H9 (cell line): ENCODE measurements around the gene LKAAEAR1. TPM values are rescaled to one million over a fixed set of nuclear protein-coding genes. Genes with fewer than 3 reads are reported as not detected.

Source experiments
- DNase-seq: peaks from one replicate; pipeline ENCODE4 v3.0.0-alpha.2; 2017
- H2AFZ ChIP-seq: one replicate; pipeline ENCODE4 v1.6.1; 2013; ENCODE audit warnings: mild to moderate bottlenecking, low read length, control low read depth, moderate library complexity
- H2AK5ac ChIP-seq: 2 replicates; pipeline ENCODE4 v1.6.1; 2013; ENCODE audit warnings: low read length, control low read depth, mixed read lengths; ENCODE audit not compliant: insufficient read length
- H2BK120ac ChIP-seq: one replicate; pipeline ENCODE4 v1.6.1; 2013; ENCODE audit warnings: low read depth, mild to moderate bottlenecking, low read length, control low read depth, inconsistent platforms; ENCODE audit not compliant: poor library complexity, severe bottlenecking
- H2BK12ac ChIP-seq: 2 replicates; pipeline ENCODE4 v1.6.1; 2013; ENCODE audit warnings: low read length, control low read depth, mixed read lengths, low read depth; ENCODE audit not compliant: insufficient read length
- H2BK15ac ChIP-seq: 2 replicates; pipeline ENCODE4 v1.6.1; 2013; ENCODE audit warnings: low read depth, low read length, control low read depth
- H2BK20ac ChIP-seq: one replicate; pipeline ENCODE4 v1.6.1; 2013; ENCODE audit warnings: low read depth, mild to moderate bottlenecking, low read length, control low read depth, inconsistent platforms; ENCODE audit not compliant: poor library complexity, severe bottlenecking
- H2BK5ac ChIP-seq: 2 replicates; pipeline ENCODE4 v1.6.1; 2013; ENCODE audit warnings: low read length, control low read depth, mixed read lengths; ENCODE audit not compliant: insufficient read length
- H3K14ac ChIP-seq: 2 replicates; pipeline ENCODE4 v1.6.1; 2013; ENCODE audit warnings: low read length, control low read depth; ENCODE audit not compliant: insufficient read depth
- H3K18ac ChIP-seq: 2 replicates; pipeline ENCODE4 v1.6.1; 2013; ENCODE audit warnings: low read depth, mild to moderate bottlenecking, mixed read lengths, low read length, control low read depth; ENCODE audit not compliant: insufficient read length
- H3K23ac ChIP-seq: 2 replicates; pipeline ENCODE4 v1.6.1; 2013; ENCODE audit warnings: low read length, control low read depth, mixed read lengths, low read depth; ENCODE audit not compliant: insufficient read length
- H3K23me2 ChIP-seq: 2 replicates; pipeline ENCODE4 v1.6.1; 2013; ENCODE audit warnings: low read depth, mild to moderate bottlenecking, mixed read lengths, low read length, control low read depth; ENCODE audit not compliant: insufficient read length, poor library complexity, severe bottlenecking
- H3K27ac ChIP-seq: 2 replicates; pipeline ENCODE4 v1.5.1; 2013; ENCODE audit warnings: low read length, control low read depth, mixed read lengths, low read depth; ENCODE audit not compliant: insufficient read length
- H3K27me3 ChIP-seq: 2 replicates; pipeline ENCODE4 v1.6.1; 2013; ENCODE audit warnings: low read length, control low read depth, inconsistent platforms; ENCODE audit not compliant: insufficient read depth
- H3K4ac ChIP-seq: 2 replicates; pipeline ENCODE4 v1.6.1; 2013; ENCODE audit warnings: low read depth, mild to moderate bottlenecking, control low read depth, inconsistent platforms, low read length, moderate library complexity
- H3K4me1 ChIP-seq: 2 replicates; pipeline ENCODE4 v1.6.1; 2013; ENCODE audit warnings: low read length, control low read depth, inconsistent platforms; ENCODE audit not compliant: insufficient read depth
- H3K4me2 ChIP-seq: 2 replicates; pipeline ENCODE4 v1.6.1; 2013; ENCODE audit warnings: low read length, control low read depth, mixed read lengths; ENCODE audit not compliant: insufficient read length, insufficient read depth
- H3K56ac ChIP-seq: 2 replicates; pipeline ENCODE4 v1.6.1; 2013; ENCODE audit warnings: low read depth, mild to moderate bottlenecking, mixed read lengths, low read length, control low read depth; ENCODE audit not compliant: insufficient read length
- H3K79me1 ChIP-seq: 2 replicates; pipeline ENCODE4 v1.6.1; 2013; ENCODE audit warnings: low read depth, mild to moderate bottlenecking, moderate library complexity, low read length, control low read depth, inconsistent platforms; ENCODE audit not compliant: insufficient read depth, poor library complexity, severe bottlenecking
- H3K79me2 ChIP-seq: 2 replicates; pipeline ENCODE4 v1.6.1; 2013; ENCODE audit warnings: low read length, control low read depth, inconsistent platforms; ENCODE audit not compliant: insufficient read depth
- H3K9ac ChIP-seq: 2 replicates; pipeline ENCODE4 v1.6.1; 2013; ENCODE audit warnings: low read length, control low read depth, mixed read lengths; ENCODE audit not compliant: insufficient read length; ENCODE audit errors: extremely low read depth
- H3K9me3 ChIP-seq: one replicate; pipeline ENCODE4 v1.6.1; 2013; ENCODE audit warnings: low read depth, low read length, inconsistent platforms; ENCODE audit not compliant: control insufficient read depth
- H3T11ph ChIP-seq: one replicate; pipeline ENCODE4 v1.6.1; 2013; ENCODE audit warnings: mild to moderate bottlenecking, low read length, control low read depth, inconsistent platforms
- H4K20me1 ChIP-seq: one replicate; pipeline ENCODE4 v1.6.1; 2013; ENCODE audit not compliant: control insufficient read depth, insufficient read length, insufficient read depth
- H4K5ac ChIP-seq: 2 replicates; pipeline ENCODE4 v1.6.1; 2013; ENCODE audit warnings: low read depth, mild to moderate bottlenecking, mixed read lengths, low read length, control low read depth; ENCODE audit not compliant: insufficient read length
- H4K8ac ChIP-seq: replicated peaks from 2 replicates; pipeline ENCODE4 v1.6.1; 2013; ENCODE audit warnings: low read length, control low read depth, mixed read lengths, low read depth; ENCODE audit not compliant: insufficient read length
- H4K91ac ChIP-seq: 2 replicates; pipeline ENCODE4 v1.6.1; 2013; ENCODE audit warnings: low read depth, mild to moderate bottlenecking, moderate library complexity, mixed read lengths, low read length, control low read depth; ENCODE audit not compliant: insufficient read length
- H3K27ac Mint-ChIP-seq, 3 experiments: 2 replicates in 2 of 3; 3 replicates in 1 of 3; pipeline ENCODE4 v1.8.0; 2020 to 2021; ENCODE audit warnings: mixed read lengths in 3 of 3, mild to moderate bottlenecking in 1 of 3, moderate library complexity in 1 of 3
- H3K27me3 Mint-ChIP-seq: 2 replicates; pipeline ENCODE4 v1.8.0; 2021; ENCODE audit warnings: low read depth, mild to moderate bottlenecking, moderate library complexity, mixed read lengths
- H3K36me3 Mint-ChIP-seq, 3 experiments: 2 replicates in 2 of 3; 3 replicates in 1 of 3; pipeline ENCODE4 v1.8.0; 2020 to 2021; ENCODE audit warnings: low read depth in 3 of 3, mixed read lengths in 3 of 3; ENCODE audit not compliant: insufficient read depth in 1 of 3
- H3K4me1 Mint-ChIP-seq, 2 experiments: 2 replicates each; pipeline ENCODE4 v1.8.0; 2020; ENCODE audit warnings: mixed read lengths in 2 of 2
- H3K4me3 Mint-ChIP-seq, 2 experiments: 2 replicates in 1 of 2; 3 replicates in 1 of 2; pipeline ENCODE4 v1.8.0; 2020 to 2021; ENCODE audit warnings: mild to moderate bottlenecking in 2 of 2, mixed read lengths in 2 of 2, moderate library complexity in 1 of 2
- H3K9me3 Mint-ChIP-seq, 2 experiments: 2 replicates in 1 of 2; 3 replicates in 1 of 2; pipeline ENCODE4 v1.8.0; 2020; ENCODE audit warnings: mild to moderate bottlenecking in 2 of 2, mixed read lengths in 2 of 2, moderate library complexity in 1 of 2
- CTCF ChIP-seq: fragments of 200-600 bp; sonication (generic); conservative IDR thresholded peaks from 3 replicates; pipeline ENCODE4 v1.8.0; 2021; ENCODE audit warnings: antibody characterized with exemption, mild to moderate bottlenecking
- WGBS: extraction: QIAGEN DNeasy Blood & Tissue Kit; methylation state at CpG from one replicate; pipeline ENCODE4 v1.1.7; 2013; ENCODE audit warnings: missing lambda C conversion rate, low lambda C conversion rate, mixed read lengths; ENCODE audit not compliant: insufficient read length; ENCODE audit errors: extremely low coverage; 5-methylcytosine and 5-hydroxymethylcytosine counted together
- total RNA-seq: library from RNA; stranded (reverse); gene quantifications from 2 replicates; pipeline ENCODE4 v1.2.1, GENCODE V29; 2021

The LKAAEAR1 gene
- total RNA-seq, 1 experiment from 2014 or later: 0.39 TPM

- no peak overlapping the region for H3T11ph ChIP-seq
- H3K56ac ChIP-seq: no peak overlapping the region
- no peak overlapping the region for H3K4me2 ChIP-seq
- no CpG with 5 or more reads among the region's 14 CpGs for WGBS
- Mint-ChIP-seq H3K4me3 (no peak overlapping the region; a peak in 1 of 5 replicates), H3K27ac (no peak overlapping the region), H3K4me1 (peaks cover 13 to 21% of the 10 kb centered on the region in 2 experiments), H3K27me3 (peaks cover 82% of the 10 kb centered on the region), H3K9me3 (peaks cover 0 to 3% of the 10 kb centered on the region in 2 experiments; a peak in 2 of 5 replicates), H3K36me3 (peaks cover 0 to 2% (median 0%) of the 10 kb centered on the region in 3 experiments; a peak in 3 of 7 replicates)
- H3K18ac ChIP-seq: no peak overlapping the region
- no peak overlapping the region for H4K8ac ChIP-seq
- no peaks in the 10 kb centered on the region for H3K79me1 ChIP-seq
- H3K4me1 ChIP-seq: peaks cover 1% of the 10 kb centered on the region; the same call in 1 of the 2 replicates
- H2BK12ac ChIP-seq: no peak overlapping the region
- H2AFZ ChIP-seq: no peak overlapping the region
- no peak overlapping the region for H2BK5ac ChIP-seq
- no peak overlapping the region for H3K14ac ChIP-seq
- DNase-seq: no peak
- no peak overlapping the region for H4K5ac ChIP-seq
- no peak overlapping the region for H4K91ac ChIP-seq
- H2BK20ac ChIP-seq: no peak overlapping the region
- no peak overlapping the region for H3K4ac ChIP-seq
- H2BK15ac ChIP-seq: no peak overlapping the region
- H3K79me2 ChIP-seq: no peaks in the 10 kb centered on the region
- no peak overlapping the region for H3K27ac ChIP-seq
- H4K20me1 ChIP-seq: no peaks in the 10 kb centered on the region
- H3K27me3 ChIP-seq: peaks cover 35% of the 10 kb centered on the region; the same call in 1 of the 2 replicates
- H3K9ac ChIP-seq: no peak overlapping the region
- H3K9me3 ChIP-seq: no peaks in the 10 kb centered on the region
- no peak for TF ChIP-seq CTCF
- H3K23me2 ChIP-seq: peaks cover 3% of the 10 kb centered on the region
- no peak overlapping the region for H2AK5ac ChIP-seq
- H3K23ac ChIP-seq: no peak overlapping the region
- H2BK120ac ChIP-seq: no peak overlapping the region
These were observed 39.5 kb downstream of the LKAAEAR1 start for GRCh38 chr20:64044484-64045247.
